Endothelial cell of umbilical vein (primary cell): ENCODE data around the gene NCAPH2. TPM values are rescaled to one million over a fixed set of nuclear protein-coding genes. Genes with fewer than 3 reads are reported as not detected.

Source experiments
- BruUV-seq: library from RNA; stranded (reverse); fragments of 400-500 nt; replicated peaks from 2 replicates; lab custom pipeline; 2021; lab: Mats Ljungman, UMichigan
- CTCF ChIA-PET: fragments of 300-600, 350-600 bp; sonication (Branson Sonifier 250); formaldehyde crosslinking; loops from one replicate; lab custom pipeline; 2021; ENCODE audit warnings: antibody characterized with exemption, inconsistent platforms; lab: Charles Lee
- POLR2A ChIA-PET: fragments of 300-600, 350-600 bp; sonication (Branson Sonifier 250); formaldehyde crosslinking; loops from one replicate; lab custom pipeline; 2021; ENCODE audit warnings: antibody characterized with exemption, inconsistent platforms; lab: Charles Lee
- DNase-seq: peaks from one replicate; pipeline ENCODE4 v3.0.0-alpha.2; 2011; ENCODE audit warnings: low read depth, low spot score
- FAIRE-seq: peaks from 2 replicates; lab custom pipeline; 2011; peaks lifted over from hg19 to GRCh38; lab: Jason Lieb, UNC
- H2AFZ ChIP-seq: 2 replicates; pipeline ENCODE4 v1.6.0; 2012; ENCODE audit warnings: low read depth, low read length, control low read depth, inconsistent platforms
- H3K27ac ChIP-seq: 2 replicates; pipeline ENCODE4 v1.5.1; 2011; ENCODE audit warnings: low read depth, mild to moderate bottlenecking, control low read depth, low read length, moderate library complexity; ENCODE audit not compliant: insufficient read depth
- H3K27me3 ChIP-seq, 2 experiments: 2 replicates each; pipeline versions ENCODE4 v1.6.0 to v1.6.1; 2011; ENCODE audit warnings: low read length in 2 of 2, mixed read lengths in 1 of 2; ENCODE audit not compliant: control insufficient read depth in 2 of 2, insufficient read depth in 2 of 2
- H3K36me3 ChIP-seq, 2 experiments: 2 replicates in 1 of 2; 3 replicates in 1 of 2; pipeline ENCODE4 v1.5.1; 2011; ENCODE audit warnings: low read length in 2 of 2, mild to moderate bottlenecking in 1 of 2, moderate library complexity in 1 of 2; ENCODE audit not compliant: control insufficient read depth in 2 of 2, insufficient read depth in 2 of 2; ENCODE audit errors: extremely low read depth in 1 of 2
- H3K4me1 ChIP-seq: 3 replicates; pipeline ENCODE4 v1.5.1; 2011; ENCODE audit warnings: mild to moderate bottlenecking, low read length; ENCODE audit not compliant: control insufficient read depth, insufficient read depth; ENCODE audit errors: extremely low read depth
- H3K4me2 ChIP-seq: 2 replicates; pipeline ENCODE4 v1.6.1; 2011; ENCODE audit warnings: low read length, control low read depth, mixed read lengths; ENCODE audit not compliant: insufficient read depth
- H3K4me3 ChIP-seq, 3 experiments: fragments of 200-600 bp in 1 of 3; sonication (generic), shearing (Covaris generic) in 1 of 3; replicated peaks in 1 of 3; 2 replicates each; pipeline ENCODE4 v1.5.1; 2011 to 2016; ENCODE audit warnings: control low read depth in 3 of 3, low read length in 3 of 3, mild to moderate bottlenecking in 2 of 3, inconsistent platforms in 1 of 3, low read depth in 1 of 3, moderate library complexity in 1 of 3; ENCODE audit not compliant: insufficient read depth in 1 of 3
- H3K79me2 ChIP-seq: 2 replicates; pipeline ENCODE4 v1.6.0; 2012; ENCODE audit warnings: low read length, inconsistent platforms; ENCODE audit not compliant: control insufficient read depth, insufficient read depth
- H3K9ac ChIP-seq: replicated peaks from 2 replicates; pipeline ENCODE3; 2011; ENCODE audit warnings: low read length, control low read depth; ENCODE audit not compliant: insufficient read depth; ENCODE audit errors: extremely low read depth
- H3K9me1 ChIP-seq: replicated peaks from 3 replicates; pipeline ENCODE4 v1.6.0; 2011; ENCODE audit warnings: mild to moderate bottlenecking, low read length; ENCODE audit not compliant: control insufficient read depth, insufficient read depth; ENCODE audit errors: extremely low read depth
- H3K9me3 ChIP-seq: replicated peaks from 2 replicates; pipeline ENCODE4 v1.5.1; 2012; ENCODE audit warnings: low read length, inconsistent platforms; ENCODE audit not compliant: control insufficient read depth, insufficient read depth
- H4K20me1 ChIP-seq: replicated peaks from 2 replicates; pipeline ENCODE3; 2011; ENCODE audit warnings: mild to moderate bottlenecking, low read length; ENCODE audit not compliant: control insufficient read depth, insufficient read depth; ENCODE audit errors: extremely low read depth
- CTCF ChIP-seq, 2 donors: IDR thresholded peaks; 1 replicate in 1 of 2; 2 replicates in 1 of 2; pipeline ENCODE4 v1.5.1; 2011; ENCODE audit warnings: low read length in 2 of 2, mild to moderate bottlenecking in 2 of 2, moderate library complexity in 2 of 2, control low read depth in 1 of 2, inconsistent platforms in 1 of 2, low read depth in 1 of 2; ENCODE audit not compliant: insufficient read depth in 1 of 2; ENCODE audit errors: extremely low read depth in 1 of 2
- EZH2 ChIP-seq: IDR thresholded peaks from 2 replicates; pipeline ENCODE4 v1.6.1; 2012; ENCODE audit warnings: borderline replicate concordance, low read depth, mild to moderate bottlenecking, moderate library complexity, low read length, inconsistent platforms; ENCODE audit not compliant: severe bottlenecking
- JUN ChIP-seq: IDR thresholded peaks from 2 replicates; pipeline ENCODE4 v1.6.1; 2011; ENCODE audit warnings: borderline replicate concordance, low read depth; ENCODE audit not compliant: insufficient read length, insufficient read depth
- dilution Hi-C: fragments of 300-500 bp; cut with MboI; formaldehyde crosslinking; loops from one replicate; pipeline ENCODE4 v1.15.0; 2019; ENCODE audit warnings: low sequenced_read_pairs; ENCODE audit not compliant: extremely low pct_ligation_motif_present
- intact Hi-C: fragments of 100-400 bp; cut with micrococcal nuclease; formaldehyde crosslinking; loops from one replicate; pipeline ENCODE4 v1.10.0; 2022
- polyA plus RNA-seq, 4 experiments: library from polyadenylated mRNA; depleted of rRNA in 3 of 4; stranded (reverse) in 3 of 4; unstranded in 1 of 4; fragments of >200 nt; gene quantifications; 2 replicates each; pipeline versions ENCODE4 v1.2.1 to v1.2.3, GENCODE V29; 2011 to 2012; ENCODE audit warnings: missing spikeins in 1 of 4
- total RNA-seq: library from RNA; stranded (reverse); gene quantifications from 2 replicates; pipeline ENCODE4 v1.2.3, GENCODE V29; 2021

Gene NCAPH2
- total and polyA plus RNA-seq, 2 donors (not counting 3 experiments of a cell fraction or from before 2014, with no cell fraction given) = 42.4 to 43.2 TPM

GRCh38 chr22:50542416-50542927 lies 34.4 kb downstream of the NCAPH2 start:
- H3K27me3 ChIP-seq = peaks cover 9 to 19% of the 10 kb centered on the region in 2 experiments
- H3K36me3 ChIP-seq = no peaks in the 10 kb centered on the region
- TF ChIP-seq JUN = no peak
- no peak overlapping the region for H3K4me3 ChIP-seq
- ChIA-PET POLR2A (no interaction called here), CTCF (no interaction called here)
- no TSS peak for BruUV-seq
- dilution Hi-C loops = no loop called here
- no peak overlapping the region for H3K9ac ChIP-seq
- H3K27ac ChIP-seq = no peak overlapping the region
- FAIRE-seq (no peak), DNase-seq (no peak)
- no peaks in the 10 kb centered on the region for H3K9me3 ChIP-seq
- no peaks in the 10 kb centered on the region for H4K20me1 ChIP-seq
- no peaks in the 10 kb centered on the region for H3K4me1 ChIP-seq
- no peaks in the 10 kb centered on the region for H3K79me2 ChIP-seq
- no peak overlapping the region for H2AFZ ChIP-seq
- intact Hi-C loops = no loop called here
- no peak overlapping the region for H3K4me2 ChIP-seq
- no peaks in the 10 kb centered on the region for H3K9me1 ChIP-seq

- DNase-seq (peak; percentile 53), FAIRE-seq (peak; percentile 85)
- TF ChIP-seq CTCF (IDR thresholded peaks at IDR 0.05; ENCODE audit: extremely low read depth in 1 of 2, insufficient read depth in 1 of 2, low read depth in 1 of 2, low read length in 2 of 2) (peak; percentile 49 to 81), EZH2 (no peak)
- Histone ChIP-seq H3K9me1 (no peaks in the 10 kb centered on the region), H4K20me1 (no peaks in the 10 kb centered on the region), H2AFZ (peak overlapping the region; percentile 17), H3K27ac (no peak overlapping the region), H3K9me3 (no peaks in the 10 kb centered on the region), H3K27me3 (peaks cover 20 to 33% of the 10 kb centered on the region in 2 experiments), H3K4me2 (no peak overlapping the region), H3K36me3 (no peaks in the 10 kb centered on the region), H3K4me3 (no peak overlapping the region), H3K9ac (no peak overlapping the region), H3K79me2 (no peaks in the 10 kb centered on the region), H3K4me1 (no peaks in the 10 kb centered on the region)
- intact Hi-C loops = loop anchor here (2.0 kb wide), 1 partner anchor 17 kb away; no protein-coding TSS in a partner anchor
- ChIA-PET POLR2A (no interaction called here), CTCF (interaction anchor here (0.6 to 2.3 kb wide), 3 partner anchors 18 to 75 kb away, joined by 4 to 9 read pairs (median 7); partner anchors contain the start of genes SCO2 and SYCE3)
- dilution Hi-C loops = no loop called here
- no TSS peak for BruUV-seq
Observed at GRCh38 chr22:50544078-50544745, 36.2 kb downstream of the NCAPH2 start.
